Upper lobe of left lung (tissue), 6 donors: ENCODE measurements around the gene AGAP1. TPM values are rescaled to one million over a fixed set of nuclear protein-coding genes. Genes with fewer than 3 reads are reported as not detected.

Experiments
- ATAC-seq, 2 donors: fragments of 200-7000 bp; cut with Tn5 transposase; one replicate each; pipeline ENCODE4 v1.9.1; 2022; ENCODE audit warnings: mild to moderate bottlenecking in 2 of 2, moderate library complexity in 2 of 2; ENCODE audit not compliant: low FRiP score in 2 of 2
- DNase-seq, 2 donors: peaks; one replicate each; pipeline ENCODE4 v3.0.0-alpha.2; 2019 to 2020
- H3K27ac ChIP-seq, 4 donors: fragments of 200-600 bp; sonication (generic); one replicate each; pipeline ENCODE4 v1.5.1; 2016 to 2019
- H3K27me3 ChIP-seq, 4 donors: fragments of 200-600 bp; sonication (generic); one replicate each; pipeline ENCODE4 v1.5.1; 2017 to 2019
- H3K36me3 ChIP-seq, 4 donors: fragments of 200-600 bp; sonication (generic); one replicate each; pipeline ENCODE4 v1.5.1; 2016 to 2019
- H3K4me1 ChIP-seq, 4 donors: fragments of 200-600 bp; sonication (generic); one replicate each; pipeline ENCODE4 v1.5.1; 2018 to 2019
- H3K4me3 ChIP-seq, 4 donors: fragments of 200-600 bp; sonication (generic); one replicate each; pipeline ENCODE4 v1.5.1; 2017 to 2019; ENCODE audit warnings: mild to moderate bottlenecking in 2 of 4, moderate library complexity in 1 of 4
- H3K9me3 ChIP-seq, 4 donors: fragments of 200-600 bp; sonication (generic); one replicate each; pipeline ENCODE4 v1.5.1; 2018 to 2019
- EP300 ChIP-seq, 4 donors: sonication (generic); formaldehyde crosslinking; IDR thresholded peaks; one replicate each; pipeline ENCODE4 v1.5.1; 2017; ENCODE audit warnings: antibody characterized with exemption in 4 of 4, control low read depth in 2 of 4
- POLR2A ChIP-seq, 4 donors: fragments of 450-650 bp; IDR thresholded peaks; one replicate each; pipeline ENCODE4 v1.5.1; 2016 to 2017; ENCODE audit warnings: antibody characterized with exemption in 4 of 4, mild to moderate bottlenecking in 2 of 4
- POLR2AphosphoS5 ChIP-seq, 2 donors: sonication (generic); formaldehyde crosslinking; IDR thresholded peaks; one replicate each; pipeline ENCODE4 v1.5.1; 2017; ENCODE audit warnings: antibody characterized with exemption in 2 of 2
- WGBS, 2 donors: methylation state at CpG; one replicate each; pipeline ENCODE4 v1.1.5; 2017 to 2018; 5-methylcytosine and 5-hydroxymethylcytosine counted together
- total RNA-seq, 6 donors: library from RNA; depleted of rRNA in 4 of 6; stranded (reverse); fragments of >200 nt in 4 of 6; gene quantifications; one replicate each; pipeline versions ENCODE4 v1.1.0 to v1.2.1, GENCODE V29; 2016 to 2021
- TF ChIP-seq, protein P1 (sequence below), 6 experiments: fragments of 450-650 bp in 4 of 6; fragments of 200-600 bp in 2 of 6; sonication (generic) in 2 of 6; IDR thresholded peaks; one replicate each; pipeline ENCODE4 v1.5.1; 2016 to 2019; ENCODE audit warnings: antibody characterized with exemption in 6 of 6
- donor health status: DM: no; HTN: no; CAD: no; lungs with moderate emphysema.
- donor health status: DM: no; HTN: yes; CAD: no; lungs with severe emphysema.

The AGAP1 gene
- total RNA-seq, 6 donors from 2014 or later = 25.5 to 45.1 (median 30.7) TPM

DNA sequence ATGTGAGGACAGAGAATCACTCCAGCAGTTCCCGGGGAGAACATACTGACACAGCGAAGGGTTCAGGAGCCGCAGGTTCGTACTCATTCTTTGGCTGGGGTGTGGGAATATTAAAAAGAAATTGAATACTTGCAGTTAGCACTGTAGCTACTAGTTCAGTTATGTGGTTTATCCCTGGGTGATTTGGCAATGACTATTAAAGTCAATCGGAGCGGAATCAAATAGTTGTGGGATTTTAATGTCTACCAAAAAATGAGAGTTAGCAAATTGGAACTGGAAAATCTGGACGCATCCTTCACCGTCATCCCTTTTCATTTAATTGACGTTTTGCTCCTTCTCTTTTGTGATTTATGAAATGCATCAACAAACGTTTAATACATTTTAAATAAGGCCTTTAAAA lies 623.6 kb downstream of the AGAP1 start:
- WGBS, 2 donors = 81 to 82% methylated on average over 10 of the region's 10 CpGs
- TF ChIP-seq EP300 (IDR thresholded peaks at IDR 0.05) (no peak), POLR2A (IDR thresholded peaks at IDR 0.05) (no peak), POLR2AphosphoS5 (IDR thresholded peaks at IDR 0.05) (no peak)
- TF ChIP-seq, protein P1, sequence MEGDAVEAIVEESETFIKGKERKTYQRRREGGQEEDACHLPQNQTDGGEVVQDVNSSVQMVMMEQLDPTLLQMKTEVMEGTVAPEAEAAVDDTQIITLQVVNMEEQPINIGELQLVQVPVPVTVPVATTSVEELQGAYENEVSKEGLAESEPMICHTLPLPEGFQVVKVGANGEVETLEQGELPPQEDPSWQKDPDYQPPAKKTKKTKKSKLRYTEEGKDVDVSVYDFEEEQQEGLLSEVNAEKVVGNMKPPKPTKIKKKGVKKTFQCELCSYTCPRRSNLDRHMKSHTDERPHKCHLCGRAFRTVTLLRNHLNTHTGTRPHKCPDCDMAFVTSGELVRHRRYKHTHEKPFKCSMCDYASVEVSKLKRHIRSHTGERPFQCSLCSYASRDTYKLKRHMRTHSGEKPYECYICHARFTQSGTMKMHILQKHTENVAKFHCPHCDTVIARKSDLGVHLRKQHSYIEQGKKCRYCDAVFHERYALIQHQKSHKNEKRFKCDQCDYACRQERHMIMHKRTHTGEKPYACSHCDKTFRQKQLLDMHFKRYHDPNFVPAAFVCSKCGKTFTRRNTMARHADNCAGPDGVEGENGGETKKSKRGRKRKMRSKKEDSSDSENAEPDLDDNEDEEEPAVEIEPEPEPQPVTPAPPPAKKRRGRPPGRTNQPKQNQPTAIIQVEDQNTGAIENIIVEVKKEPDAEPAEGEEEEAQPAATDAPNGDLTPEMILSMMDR (IDR thresholded peaks at IDR 0.05) = no peak
- Histone ChIP-seq H3K36me3 (peaks cover 0 to 5% (median 0%) of the 10 kb centered on the region in 4 donors), H3K27me3 (no peaks in the 10 kb centered on the region), H3K9me3 (no peaks in the 10 kb centered on the region), H3K4me1 (peaks cover 0 to 8% (median 2%) of the 10 kb centered on the region in 4 donors), H3K27ac (no peak overlapping the region), H3K4me3 (no peak overlapping the region)
- DNase-seq (no peak), ATAC-seq (no peak)

DNA sequence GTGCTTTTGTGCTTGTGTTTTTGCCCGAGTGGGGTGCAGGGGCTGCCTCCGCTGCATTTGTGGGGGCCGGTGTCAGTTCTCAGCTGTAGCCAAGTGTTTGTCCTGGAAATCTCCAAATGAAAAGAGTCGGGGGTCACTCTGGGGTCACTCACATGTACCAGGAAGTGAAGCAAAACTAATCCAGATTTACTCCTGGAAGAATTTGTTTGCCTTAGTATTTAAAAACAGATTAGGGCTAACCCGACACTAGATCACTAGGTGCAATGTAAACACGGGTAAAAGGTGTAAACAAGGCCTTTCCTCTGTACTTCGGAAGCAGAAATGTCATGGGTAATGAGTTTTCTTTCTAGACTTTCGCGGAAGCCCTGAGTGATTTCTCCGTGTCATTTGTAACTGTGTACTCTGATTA lies 624.0 kb downstream of the AGAP1 start:
- Histone ChIP-seq H3K36me3 (peaks cover 0 to 5% (median under 1%) of the 10 kb centered on the region in 4 donors), H3K4me1 (peaks cover 0 to 8% (median 2%) of the 10 kb centered on the region in 4 donors), H3K27ac (no peak overlapping the region), H3K9me3 (no peaks in the 10 kb centered on the region), H3K4me3 (no peak overlapping the region), H3K27me3 (no peaks in the 10 kb centered on the region)
- WGBS, 2 donors = 27 to 45% methylated on average over 10 of the region's 10 CpGs
- no peak for ATAC-seq
- DNase-seq = no peak
- TF ChIP-seq POLR2A (IDR thresholded peaks at IDR 0.05) (no peak), EP300 (IDR thresholded peaks at IDR 0.05) (no peak), POLR2AphosphoS5 (IDR thresholded peaks at IDR 0.05) (no peak)
- TF ChIP-seq, protein P1 (IDR thresholded peaks at IDR 0.05) = no peak

DNA sequence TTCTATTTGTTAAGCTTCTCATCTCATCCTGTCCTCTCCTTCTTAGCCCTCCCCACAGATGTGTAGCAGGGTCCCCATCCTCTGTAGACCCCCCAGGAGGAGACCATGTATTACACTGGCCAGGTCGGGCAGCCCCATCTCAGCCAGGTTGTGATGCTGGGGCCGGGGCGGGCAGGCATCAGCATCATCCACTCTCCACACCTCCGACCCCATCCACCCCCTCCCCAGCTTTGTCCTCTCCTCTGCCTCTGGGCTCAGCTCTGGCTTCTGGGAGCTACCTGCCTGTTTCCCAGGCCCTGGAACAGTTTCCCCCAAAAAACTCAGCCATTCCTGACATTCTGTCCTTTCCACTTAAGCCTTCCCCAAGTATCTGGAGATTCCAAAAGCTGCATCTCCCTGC lies 625.2 kb downstream of the AGAP1 start:
- ATAC-seq = no peak
- no peaks in the 10 kb centered on the region for H3K9me3 ChIP-seq
- WGBS, 2 donors = 72 to 88% methylated on average over 4 of the region's 4 CpGs

DNA sequence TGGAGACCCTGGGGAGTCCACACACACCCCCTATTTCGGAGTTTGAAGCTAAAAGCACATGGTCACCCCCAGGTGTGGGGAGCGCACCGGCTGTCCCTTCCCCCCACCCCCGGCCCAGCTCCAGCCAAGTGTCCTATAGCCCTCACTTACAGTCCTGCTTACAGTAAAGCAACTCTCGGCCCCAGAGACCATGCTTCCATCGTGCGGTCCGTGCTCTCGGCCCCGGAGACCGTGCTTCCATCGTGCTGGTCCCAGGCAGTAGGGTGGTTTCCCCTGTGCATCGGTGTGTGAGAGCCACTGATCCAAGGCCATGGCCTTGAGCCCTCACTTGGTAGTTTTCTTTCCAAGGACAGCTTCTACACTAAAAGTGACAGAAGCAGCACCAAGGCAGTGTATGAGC lies 625.6 kb downstream of the AGAP1 start:
- TF ChIP-seq POLR2AphosphoS5 (IDR thresholded peaks at IDR 0.05) = no peak
- TF ChIP-seq EP300 (IDR thresholded peaks at IDR 0.05) = no peak
- TF ChIP-seq POLR2A (IDR thresholded peaks at IDR 0.05) = no peak
- TF ChIP-seq, protein P1 (IDR thresholded peaks at IDR 0.05) = no peak
- Histone ChIP-seq H3K27me3 (no peaks in the 10 kb centered on the region), H3K36me3 (peaks cover 0 to 13% (median 7%) of the 10 kb centered on the region in 4 donors), H3K27ac (no peak overlapping the region), H3K9me3 (no peaks in the 10 kb centered on the region), H3K4me1 (peaks cover 0 to 8% (median 2%) of the 10 kb centered on the region in 4 donors), H3K4me3 (no peak overlapping the region)
- peak in 1 of 2 donors; percentile 37 for DNase-seq
- WGBS, 2 donors = 87 to 92% methylated on average over 12 to 13 of the region's 13 CpGs
- no peak for ATAC-seq

More for the DNA sequence above, 625.2 kb downstream of the AGAP1 start:
- H3K4me3 ChIP-seq = no peak overlapping the region
- no peak for DNase-seq
- no peaks in the 10 kb centered on the region for H3K27me3 ChIP-seq
- no peak for TF ChIP-seq POLR2A (IDR thresholded peaks at IDR 0.05)
- no peak for TF ChIP-seq POLR2AphosphoS5 (IDR thresholded peaks at IDR 0.05)
- TF ChIP-seq EP300 (IDR thresholded peaks at IDR 0.05) = no peak
- peaks cover 0 to 8% (median 2%) of the 10 kb centered on the region in 4 donors for H3K4me1 ChIP-seq
- H3K36me3 ChIP-seq = peaks cover 0 to 8% (median 4%) of the 10 kb centered on the region in 4 donors
- H3K27ac ChIP-seq = no peak overlapping the region

DNA sequence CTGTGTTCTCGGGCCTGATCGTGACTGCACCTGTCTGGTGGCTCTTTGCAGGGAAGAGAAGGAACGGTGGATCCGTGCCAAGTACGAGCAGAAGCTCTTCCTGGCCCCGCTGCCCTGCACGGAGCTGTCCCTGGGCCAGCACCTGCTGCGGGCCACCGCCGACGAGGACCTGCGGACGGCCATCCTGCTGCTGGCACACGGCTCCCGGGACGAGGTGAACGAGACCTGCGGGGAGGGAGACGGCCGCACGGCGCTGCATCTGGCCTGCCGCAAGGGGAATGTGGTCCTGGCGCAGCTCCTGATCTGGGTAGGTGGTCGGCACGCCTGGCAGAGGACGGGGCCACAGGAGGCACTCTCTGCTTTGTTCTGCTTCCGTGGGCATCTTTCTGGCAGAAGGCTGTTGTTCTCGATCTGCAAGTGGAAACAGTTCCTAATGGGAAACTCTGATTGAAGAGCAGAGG lies 626.3 kb downstream of the AGAP1 start:
- peaks cover 0 to 8% (median 2%) of the 10 kb centered on the region in 4 donors for H3K4me1 ChIP-seq
- H3K27me3 ChIP-seq = no peaks in the 10 kb centered on the region
- no peak overlapping the region for H3K4me3 ChIP-seq
- ATAC-seq (no peak), DNase-seq (peak in 1 of 2 donors; percentile 80)
- no peaks in the 10 kb centered on the region for H3K9me3 ChIP-seq
- H3K27ac ChIP-seq = no peak overlapping the region
- H3K36me3 ChIP-seq = peaks cover 0 to 19% (median 10%) of the 10 kb centered on the region in 4 donors
- TF ChIP-seq EP300 (IDR thresholded peaks at IDR 0.05) (no peak), POLR2A (IDR thresholded peaks at IDR 0.05) (no peak), POLR2AphosphoS5 (IDR thresholded peaks at IDR 0.05) (no peak)
- TF ChIP-seq, protein P1 (IDR thresholded peaks at IDR 0.05) = no peak
- WGBS, 2 donors = 86 to 90% methylated on average over 8 to 29 of the region's 29 CpGs
